Measurements from ENCODE around the gene CCNJL.

The CCNJL gene

DNA sequence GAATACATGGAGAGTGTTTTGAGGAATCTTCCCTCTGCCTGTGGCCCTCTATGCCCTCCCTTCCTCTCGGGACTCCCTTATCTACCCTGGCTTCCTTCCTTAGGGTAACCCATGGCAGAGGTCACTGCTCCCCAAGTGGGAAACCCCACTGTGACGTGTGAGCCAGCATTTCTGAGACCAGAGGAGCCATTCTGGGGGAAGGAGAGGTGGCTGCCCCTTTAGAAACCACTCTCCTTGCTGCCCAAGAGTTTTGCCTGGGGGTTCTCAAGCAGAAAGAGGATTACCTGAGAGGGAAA lies 23.1 kb downstream of the CCNJL start:
- Histone ChIP-seq H3K27ac (ENCODE audit: low read depth, low read length) (no peak overlapping the region), H3K9ac (ENCODE audit: low read length) (no peak overlapping the region)
- WGBS (ENCODE audit: extremely low coverage, insufficient coverage, low lambda C conversion rate), result no CpG with 5 or more reads among the region's 2 CpGs

GRCh38 chr5:160287378-160288051 lies 24.8 kb downstream of the CCNJL start:
- Histone ChIP-seq H3K4me2 (ENCODE audit: low read length) (no peak overlapping the region), H3K23ac (ENCODE audit: low read length) (no peak overlapping the region), H2BK5ac (ENCODE audit: low read length) (peak overlapping the region; percentile 44), H3K79me2 (ENCODE audit: control insufficient read depth, insufficient read depth, low read length) (peaks cover 5% of the 10 kb centered on the region), H3K18ac (ENCODE audit: low read length) (no peak overlapping the region), H4K5ac (ENCODE audit: low read length) (no peak overlapping the region), H2BK120ac (ENCODE audit: low read depth, low read length) (no peak overlapping the region), H3K4me3 (ENCODE audit: low read length) (no peak overlapping the region), H3K4ac (ENCODE audit: low read depth, low read length) (no peak overlapping the region), H3K56ac (ENCODE audit: low read length) (peak overlapping the region; percentile 78), H3K27ac (ENCODE audit: low read depth, low read length) (peak overlapping the region; percentile 59), H2BK15ac (replicated peaks; ENCODE audit: low read depth) (no peak overlapping the region), H3K27me3 (ENCODE audit: insufficient read depth, low read length, poor library complexity) (no peaks in the 10 kb centered on the region), H3K4me1 (ENCODE audit: control insufficient read depth, low read depth, low read length) (peaks cover 11% of the 10 kb centered on the region), H3K36me3 (ENCODE audit: control insufficient read depth, insufficient read depth, low read length) (no peaks in the 10 kb centered on the region), H3K79me1 (ENCODE audit: low read length) (peaks cover 14% of the 10 kb centered on the region), H2AK5ac (ENCODE audit: low read length) (no peak overlapping the region), H3K9ac (ENCODE audit: low read length) (peak overlapping the region; percentile 31), H4K8ac (ENCODE audit: low read depth, low read length) (no peak overlapping the region)
- DNase-seq, result peak; percentile 95
- WGBS (ENCODE audit: extremely low coverage, insufficient coverage, low lambda C conversion rate), result no CpG with 5 or more reads among the region's 8 CpGs

More for the DNA sequence above, 23.1 kb downstream of the CCNJL start:
- Histone ChIP-seq H3K23ac (ENCODE audit: low read length) (no peak overlapping the region), H3K4me1 (ENCODE audit: control insufficient read depth, low read depth, low read length) (peaks cover 16% of the 10 kb centered on the region), H3K79me2 (ENCODE audit: control insufficient read depth, insufficient read depth, low read length) (peaks cover 10% of the 10 kb centered on the region), H3K56ac (ENCODE audit: low read length) (no peak overlapping the region), H3K4me3 (ENCODE audit: low read length) (no peak overlapping the region), H2BK5ac (ENCODE audit: low read length) (no peak overlapping the region), H4K8ac (ENCODE audit: low read depth, low read length) (no peak overlapping the region), H3K4me2 (ENCODE audit: low read length) (no peak overlapping the region), H2BK15ac (replicated peaks; ENCODE audit: low read depth) (no peak overlapping the region), H3K27me3 (ENCODE audit: insufficient read depth, low read length, poor library complexity) (no peaks in the 10 kb centered on the region), H3K4ac (ENCODE audit: low read depth, low read length) (no peak overlapping the region), H2BK120ac (ENCODE audit: low read depth, low read length) (no peak overlapping the region), H4K5ac (ENCODE audit: low read length) (no peak overlapping the region), H3K79me1 (ENCODE audit: low read length) (peaks cover 16% of the 10 kb centered on the region), H3K36me3 (ENCODE audit: control insufficient read depth, insufficient read depth, low read length) (no peaks in the 10 kb centered on the region), H3K18ac (ENCODE audit: low read length) (peak overlapping the region; percentile 0), H2AK5ac (ENCODE audit: low read length) (no peak overlapping the region)
- no peak for DNase-seq

- Histone ChIP-seq H3K4me3 (ENCODE audit: low read length) (no peak overlapping the region), H3K27me3 (ENCODE audit: insufficient read depth, low read length, poor library complexity) (no peaks in the 10 kb centered on the region), H2AK5ac (ENCODE audit: low read length) (no peak overlapping the region), H3K4me1 (ENCODE audit: control insufficient read depth, low read depth, low read length) (peaks cover 11% of the 10 kb centered on the region), H3K23ac (ENCODE audit: low read length) (no peak overlapping the region), H3K56ac (ENCODE audit: low read length) (peak overlapping the region; percentile 78), H4K8ac (ENCODE audit: low read depth, low read length) (no peak overlapping the region), H3K4me2 (ENCODE audit: low read length) (no peak overlapping the region), H2BK120ac (ENCODE audit: low read depth, low read length) (no peak overlapping the region), H3K4ac (ENCODE audit: low read depth, low read length) (no peak overlapping the region), H3K27ac (ENCODE audit: low read depth, low read length) (peak overlapping the region; percentile 59), H3K79me2 (ENCODE audit: control insufficient read depth, insufficient read depth, low read length) (peaks cover 5% of the 10 kb centered on the region), H4K5ac (ENCODE audit: low read length) (no peak overlapping the region), H3K18ac (ENCODE audit: low read length) (no peak overlapping the region), H3K36me3 (ENCODE audit: control insufficient read depth, insufficient read depth, low read length) (no peaks in the 10 kb centered on the region), H3K9ac (ENCODE audit: low read length) (peak overlapping the region; percentile 31), H3K79me1 (ENCODE audit: low read length) (peaks cover 14% of the 10 kb centered on the region), H2BK15ac (replicated peaks; ENCODE audit: low read depth) (no peak overlapping the region), H2BK5ac (ENCODE audit: low read length) (no peak overlapping the region)
- no peak for DNase-seq
- no CpG with 5 or more reads among the region's 6 CpGs for WGBS (ENCODE audit: extremely low coverage, insufficient coverage, low lambda C conversion rate)
Measured at GRCh38 chr5:160286947-160287346, 25.4 kb downstream of the CCNJL start.

GRCh38 chr5:160285316-160285715 lies 27.0 kb downstream of the CCNJL start:
- no peak for DNase-seq
- no peak overlapping the region for H3K18ac ChIP-seq (ENCODE audit: low read length)
- no peak overlapping the region for H3K4me3 ChIP-seq (ENCODE audit: low read length)
- H3K9ac ChIP-seq (ENCODE audit: low read length), result no peak overlapping the region
- H4K8ac ChIP-seq (ENCODE audit: low read depth, low read length), result no peak overlapping the region
- H3K27ac ChIP-seq (ENCODE audit: low read depth, low read length), result no peak overlapping the region
- no peak overlapping the region for H2BK120ac ChIP-seq (ENCODE audit: low read depth, low read length)
- no peaks in the 10 kb centered on the region for H3K36me3 ChIP-seq (ENCODE audit: control insufficient read depth, insufficient read depth, low read length)
- peaks cover 9% of the 10 kb centered on the region for H3K79me1 ChIP-seq (ENCODE audit: low read length)
- no peaks in the 10 kb centered on the region for H3K79me2 ChIP-seq (ENCODE audit: control insufficient read depth, insufficient read depth, low read length)
- H3K23ac ChIP-seq (ENCODE audit: low read length), result no peak overlapping the region
- no peak overlapping the region for H2BK15ac ChIP-seq (replicated peaks; ENCODE audit: low read depth)
- H3K27me3 ChIP-seq (ENCODE audit: insufficient read depth, low read length, poor library complexity), result no peaks in the 10 kb centered on the region
- H2AK5ac ChIP-seq (ENCODE audit: low read length), result no peak overlapping the region
- H3K4me1 ChIP-seq (ENCODE audit: control insufficient read depth, low read depth, low read length), result peaks cover 11% of the 10 kb centered on the region
- H3K4ac ChIP-seq (ENCODE audit: low read depth, low read length), result no peak overlapping the region
- no peak overlapping the region for H2BK5ac ChIP-seq (ENCODE audit: low read length)
- no peak overlapping the region for H3K56ac ChIP-seq (ENCODE audit: low read length)
- no peak overlapping the region for H3K4me2 ChIP-seq (ENCODE audit: low read length)
- H4K5ac ChIP-seq (ENCODE audit: low read length), result no peak overlapping the region
- no CpG with 5 or more reads among the region's 2 CpGs for WGBS (ENCODE audit: extremely low coverage, insufficient coverage, low lambda C conversion rate)

DNA sequence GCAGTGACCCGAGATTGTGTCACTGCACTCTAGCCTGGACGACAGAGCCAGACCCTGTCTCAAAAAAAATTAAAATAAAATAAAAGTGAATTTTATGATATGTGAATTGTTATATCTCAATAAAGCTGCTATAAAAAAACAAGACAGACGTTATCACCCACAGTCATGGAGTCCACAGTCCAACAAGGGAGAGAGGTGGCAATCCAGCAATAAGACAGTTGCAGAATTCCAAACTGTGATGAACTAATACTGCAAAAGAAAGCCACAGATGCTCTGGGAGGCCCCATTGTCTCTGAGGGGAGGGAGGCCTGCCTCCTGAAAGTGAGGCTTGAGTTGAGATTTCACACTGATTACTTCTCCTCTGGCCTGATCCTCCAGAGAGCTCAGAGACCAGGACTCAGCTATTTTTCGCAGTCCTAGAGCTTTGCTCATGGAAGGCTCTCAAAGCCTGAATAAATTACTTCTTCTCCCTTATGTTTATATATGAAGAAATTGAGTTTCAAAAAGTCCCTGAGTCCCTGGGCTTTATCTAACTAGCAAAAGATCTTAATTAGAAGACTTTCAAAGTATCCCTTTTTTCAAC lies 28.0 kb downstream of the CCNJL start:
- Histone ChIP-seq H2BK15ac (replicated peaks; ENCODE audit: low read depth) (no peak overlapping the region), H3K27me3 (ENCODE audit: insufficient read depth, low read length, poor library complexity) (no peaks in the 10 kb centered on the region), H3K4me1 (ENCODE audit: control insufficient read depth, low read depth, low read length) (peaks cover 6% of the 10 kb centered on the region), H3K18ac (ENCODE audit: low read length) (no peak overlapping the region), H3K27ac (ENCODE audit: low read depth, low read length) (no peak overlapping the region), H3K36me3 (ENCODE audit: control insufficient read depth, insufficient read depth, low read length) (no peaks in the 10 kb centered on the region), H3K79me2 (ENCODE audit: control insufficient read depth, insufficient read depth, low read length) (no peaks in the 10 kb centered on the region), H4K8ac (ENCODE audit: low read depth, low read length) (no peak overlapping the region), H3K23ac (ENCODE audit: low read length) (no peak overlapping the region), H4K5ac (ENCODE audit: low read length) (no peak overlapping the region), H3K79me1 (ENCODE audit: low read length) (peaks cover 7% of the 10 kb centered on the region), H3K9ac (ENCODE audit: low read length) (no peak overlapping the region), H2BK5ac (ENCODE audit: low read length) (no peak overlapping the region), H3K4me2 (ENCODE audit: low read length) (no peak overlapping the region), H3K4me3 (ENCODE audit: low read length) (no peak overlapping the region), H2AK5ac (ENCODE audit: low read length) (no peak overlapping the region), H3K56ac (ENCODE audit: low read length) (no peak overlapping the region), H3K4ac (ENCODE audit: low read depth, low read length) (no peak overlapping the region), H2BK120ac (ENCODE audit: low read depth, low read length) (no peak overlapping the region)
- no CpG with 5 or more reads among the region's 4 CpGs for WGBS (ENCODE audit: extremely low coverage, insufficient coverage, low lambda C conversion rate)
- DNase-seq, result peak; percentile 53

GRCh38 chr5:160281275-160281674 lies 31.1 kb downstream of the CCNJL start:
- no peak overlapping the region for H2AK5ac ChIP-seq (ENCODE audit: low read length)
- no peak overlapping the region for H2BK120ac ChIP-seq (ENCODE audit: low read depth, low read length)
- no peak overlapping the region for H3K23ac ChIP-seq (ENCODE audit: low read length)
- H3K56ac ChIP-seq (ENCODE audit: low read length), result no peak overlapping the region
- H3K9ac ChIP-seq (ENCODE audit: low read length), result no peak overlapping the region
- H3K4me1 ChIP-seq (ENCODE audit: control insufficient read depth, low read depth, low read length), result no peaks in the 10 kb centered on the region
- H3K4ac ChIP-seq (ENCODE audit: low read depth, low read length), result no peak overlapping the region
- H3K18ac ChIP-seq (ENCODE audit: low read length), result no peak overlapping the region
- H4K5ac ChIP-seq (ENCODE audit: low read length), result no peak overlapping the region
- no peaks in the 10 kb centered on the region for H3K36me3 ChIP-seq (ENCODE audit: control insufficient read depth, insufficient read depth, low read length)
- H3K27ac ChIP-seq (ENCODE audit: low read depth, low read length), result no peak overlapping the region
- peaks cover 2% of the 10 kb centered on the region for H3K79me1 ChIP-seq (ENCODE audit: low read length)
- H3K79me2 ChIP-seq (ENCODE audit: control insufficient read depth, insufficient read depth, low read length), result no peaks in the 10 kb centered on the region
- no peak for DNase-seq
- no peaks in the 10 kb centered on the region for H3K27me3 ChIP-seq (ENCODE audit: insufficient read depth, low read length, poor library complexity)
- H4K8ac ChIP-seq (ENCODE audit: low read depth, low read length), result no peak overlapping the region
- no peak overlapping the region for H2BK5ac ChIP-seq (ENCODE audit: low read length)
- no CpG with 5 or more reads among the region's 2 CpGs for WGBS (ENCODE audit: extremely low coverage, insufficient coverage, low lambda C conversion rate)
- no peak overlapping the region for H2BK15ac ChIP-seq (replicated peaks; ENCODE audit: low read depth)
- H3K4me3 ChIP-seq (ENCODE audit: low read length), result no peak overlapping the region
- no peak overlapping the region for H3K4me2 ChIP-seq (ENCODE audit: low read length)

Measured in mesendoderm (in vitro differentiated cells).